NCI-H1417 (cell line): Measurements from ENCODE around the gene CEP97.
"Not testable (repeated sequence)": the region's sequence is repeated elsewhere in the genome, so short reads cannot be mapped to it uniquely, and the experiment has no call there.

Experiments used
- DNase-seq, 3 experiments: peaks; one replicate each; lab custom pipeline; 2025; lab: John Stamatoyannopoulos, UW

Gene CEP97, protein sequence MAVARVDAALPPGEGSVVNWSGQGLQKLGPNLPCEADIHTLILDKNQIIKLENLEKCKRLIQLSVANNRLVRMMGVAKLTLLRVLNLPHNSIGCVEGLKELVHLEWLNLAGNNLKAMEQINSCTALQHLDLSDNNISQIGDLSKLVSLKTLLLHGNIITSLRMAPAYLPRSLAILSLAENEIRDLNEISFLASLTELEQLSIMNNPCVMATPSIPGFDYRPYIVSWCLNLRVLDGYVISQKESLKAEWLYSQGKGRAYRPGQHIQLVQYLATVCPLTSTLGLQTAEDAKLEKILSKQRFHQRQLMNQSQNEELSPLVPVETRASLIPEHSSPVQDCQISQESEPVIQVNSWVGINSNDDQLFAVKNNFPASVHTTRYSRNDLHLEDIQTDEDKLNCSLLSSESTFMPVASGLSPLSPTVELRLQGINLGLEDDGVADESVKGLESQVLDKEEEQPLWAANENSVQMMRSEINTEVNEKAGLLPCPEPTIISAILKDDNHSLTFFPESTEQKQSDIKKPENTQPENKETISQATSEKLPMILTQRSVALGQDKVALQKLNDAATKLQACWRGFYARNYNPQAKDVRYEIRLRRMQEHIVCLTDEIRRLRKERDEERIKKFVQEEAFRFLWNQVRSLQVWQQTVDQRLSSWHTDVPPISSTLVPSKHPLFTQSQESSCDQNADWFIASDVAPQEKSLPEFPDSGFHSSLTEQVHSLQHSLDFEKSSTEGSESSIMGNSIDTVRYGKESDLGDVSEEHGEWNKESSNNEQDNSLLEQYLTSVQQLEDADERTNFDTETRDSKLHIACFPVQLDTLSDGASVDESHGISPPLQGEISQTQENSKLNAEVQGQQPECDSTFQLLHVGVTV

GRCh38 chr3:101724329-101725193 lies at the start of gene CEP97:
Gene CEP97 (plus strand): TSS chr3:101724614. CDS start chr3:101724677, 63 bp downstream.
- DNase-seq: peak; percentile 86 to 98 (median 98)

DNA sequence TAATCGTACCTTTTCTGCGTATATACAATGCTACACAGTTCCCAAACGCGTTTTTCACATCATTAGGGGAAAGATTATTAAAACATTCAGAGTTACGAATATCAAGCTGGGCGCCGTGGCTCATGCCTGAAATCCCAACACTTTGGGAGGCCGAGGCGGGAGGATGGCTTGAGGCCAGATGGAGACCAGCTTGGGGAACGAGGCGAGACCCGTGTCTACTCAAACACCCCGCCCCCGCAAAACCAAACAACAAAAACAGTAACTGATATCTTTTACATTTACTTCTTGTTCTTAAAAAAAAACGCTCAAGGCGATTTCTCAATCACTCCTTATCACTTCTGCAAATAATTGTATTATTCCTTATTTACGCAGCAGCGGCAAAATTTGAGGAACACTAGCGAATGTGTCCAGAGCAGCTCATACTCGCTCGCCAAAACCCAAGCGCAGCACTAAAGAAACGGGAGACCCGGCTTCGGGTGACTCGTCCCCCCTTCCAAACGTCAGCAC lies 48.7 kb upstream of the CEP97 start:
- DNase-seq: no peak

- DNase-seq: no peak
Observed at GRCh38 chr3:101676216-101676764, 48.1 kb upstream of the CEP97 start.

- DNase-seq: no peak
Observed at GRCh38 chr3:101676765-101677435, 47.5 kb upstream of the CEP97 start, which contains the start of gene ZBTB11. Gene ZBTB11 (minus strand): TSS chr3:101677132. CDS start chr3:101676914, 218 bp downstream.

DNA sequence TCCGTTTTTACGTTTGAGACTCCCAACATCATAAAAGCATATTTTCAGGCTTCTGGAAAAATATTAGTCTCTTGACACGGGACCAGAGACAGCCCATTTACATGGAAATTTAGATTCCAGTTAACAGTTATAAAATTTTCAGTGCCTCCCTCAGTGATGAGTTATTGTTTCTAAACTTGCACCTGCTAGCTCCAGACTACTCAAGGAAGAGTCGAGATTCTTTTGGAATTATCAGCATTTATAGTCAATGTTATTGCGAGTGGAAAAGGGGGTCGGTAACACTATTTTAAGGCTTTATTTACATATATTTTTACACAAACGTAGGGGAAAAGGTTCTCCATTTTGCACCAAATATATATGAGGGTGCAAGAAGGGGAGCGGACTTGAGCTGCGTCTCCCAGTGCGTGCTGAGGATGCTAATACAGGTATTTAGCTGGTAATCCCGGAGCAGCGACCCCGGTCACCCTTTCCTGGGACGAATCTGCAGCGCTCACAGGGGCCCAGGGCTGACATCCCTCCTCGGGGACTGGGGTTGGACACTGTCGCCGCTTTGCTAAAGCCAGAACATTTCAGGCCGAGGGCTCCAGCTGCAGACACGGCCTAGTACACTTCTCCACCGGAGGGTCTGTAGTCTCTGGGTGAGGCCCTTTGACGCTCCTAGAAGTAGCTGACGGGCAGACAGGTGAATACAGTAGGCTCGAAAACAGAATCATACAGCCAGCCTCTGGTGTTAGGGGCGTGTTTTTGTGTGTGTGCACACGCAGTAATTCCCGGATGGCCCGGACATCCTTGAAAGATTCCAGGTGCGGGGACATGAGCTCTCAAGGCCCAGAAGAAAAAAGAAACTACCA lies 46.8 kb upstream of the CEP97 start:
- DNase-seq: no peak

- not testable (repeated sequence) for DNase-seq
Observed at GRCh38 chr3:101678837-101679236, 45.6 kb upstream of the CEP97 start.

GRCh38 chr3:101680466-101680865 lies 43.9 kb upstream of the CEP97 start:
- no peak for DNase-seq

DNA sequence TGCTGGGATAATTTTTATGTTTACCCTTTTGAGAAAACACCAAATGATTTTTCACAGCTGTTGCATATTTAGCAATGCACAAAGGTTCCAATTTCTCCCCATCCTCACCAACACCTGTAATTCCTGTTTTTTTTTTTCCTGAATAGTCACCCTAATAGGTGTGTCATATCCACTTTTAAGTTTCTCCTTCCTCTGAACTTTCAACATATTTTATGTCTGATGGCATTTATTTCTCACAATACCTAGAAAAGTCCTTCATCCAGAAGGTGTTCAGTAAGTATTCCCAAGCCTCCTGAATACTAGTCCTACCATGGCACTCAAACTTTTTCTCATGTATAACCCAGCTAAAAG lies 39.4 kb upstream of the CEP97 start:
- DNase-seq: no peak

- DNase-seq: no peak
Observed at GRCh38 chr3:101685870-101686307, 38.5 kb upstream of the CEP97 start.

DNA sequence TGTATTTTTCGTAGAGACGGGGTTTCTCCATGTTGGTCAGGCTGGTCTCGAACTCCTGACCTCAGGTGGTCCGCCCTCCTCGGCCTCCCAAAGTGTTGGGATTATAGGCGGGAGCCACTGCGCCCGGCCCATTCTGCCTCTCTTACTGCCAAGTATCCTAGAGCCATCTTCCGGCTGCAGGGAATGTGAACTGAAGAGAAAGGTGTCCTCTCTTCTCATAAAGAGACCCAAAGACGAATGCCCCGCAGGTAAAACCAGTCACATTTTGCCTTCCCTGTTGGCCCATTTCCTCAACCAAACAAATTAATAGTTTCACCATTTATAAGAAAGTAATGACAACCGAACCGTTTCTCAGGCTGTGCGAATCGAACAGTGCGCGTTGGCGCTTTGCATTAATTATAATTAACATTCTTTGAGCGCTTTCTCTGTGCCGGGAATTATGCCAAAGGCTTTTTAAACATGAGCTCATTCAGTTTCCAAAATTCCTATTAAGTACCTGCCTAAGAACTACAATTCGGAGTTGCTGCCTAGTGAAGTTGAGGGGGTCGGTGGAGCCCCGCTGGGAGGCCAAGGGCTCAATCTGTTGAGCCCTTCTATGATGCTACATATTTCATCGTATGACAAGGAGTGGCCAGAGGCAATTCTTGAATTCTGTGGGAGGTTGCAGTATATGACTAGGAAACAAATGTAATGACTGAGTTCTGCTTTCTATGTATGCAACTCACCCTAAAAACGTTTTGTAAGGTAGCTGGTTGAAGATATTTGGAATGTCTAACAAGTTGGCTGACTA lies 37.1 kb upstream of the CEP97 start:
- no peak for DNase-seq

GRCh38 chr3:101689286-101689685 lies 35.1 kb upstream of the CEP97 start:
- DNase-seq: no peak

- no peak for DNase-seq
Observed at GRCh38 chr3:101690972-101691371, 33.4 kb upstream of the CEP97 start.

DNA sequence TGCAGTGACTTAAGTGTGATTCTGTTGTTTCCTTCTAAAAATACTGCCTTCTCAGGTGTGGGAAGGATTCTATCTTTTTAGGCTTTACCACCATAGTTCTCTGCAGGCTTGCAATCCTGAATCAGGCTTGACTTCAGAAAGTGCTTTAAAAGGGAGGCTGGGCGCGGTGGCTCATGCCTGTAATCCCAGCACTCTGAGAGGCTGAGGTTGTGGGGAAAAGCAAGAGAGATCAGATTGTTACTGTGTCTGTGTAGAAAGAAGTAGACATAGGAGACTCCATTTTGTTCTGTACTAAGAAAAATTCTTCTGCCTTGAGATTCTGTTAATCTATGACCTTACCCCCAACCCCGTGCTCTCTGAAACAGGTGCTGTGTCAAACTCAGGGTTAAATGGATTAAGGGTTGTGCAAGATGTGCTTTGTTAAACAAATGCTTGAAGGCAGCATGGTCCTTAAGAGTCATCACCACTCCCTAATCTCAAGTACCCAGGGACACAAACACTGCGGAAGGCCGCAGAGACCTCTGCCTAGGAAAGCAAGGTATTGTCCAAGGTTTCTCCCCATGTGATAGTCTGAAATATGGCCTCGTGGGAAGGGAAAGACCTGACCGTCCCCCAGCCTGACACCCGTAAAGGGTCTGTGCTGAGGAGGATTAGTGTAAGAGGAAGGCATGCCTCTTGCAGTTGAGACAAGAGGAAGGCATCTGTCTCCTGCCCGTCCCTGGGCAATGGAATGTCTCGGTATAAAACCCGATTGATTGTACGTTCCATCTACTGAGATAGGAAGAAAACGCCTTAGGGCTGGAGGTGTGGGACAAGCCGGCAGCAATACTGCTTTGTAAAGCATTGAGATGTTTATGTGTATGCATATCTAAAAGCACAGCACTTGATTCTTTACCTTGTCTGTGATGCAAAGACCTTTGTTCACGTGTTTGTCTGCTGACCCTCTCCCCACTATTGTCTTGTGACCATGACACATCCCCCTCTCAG lies 32.4 kb upstream of the CEP97 start:
- DNase-seq: not testable (repeated sequence)

- not testable (repeated sequence) for DNase-seq
Observed at GRCh38 chr3:101693540-101693939, 30.9 kb upstream of the CEP97 start.

GRCh38 chr3:101694836-101695235 lies 29.6 kb upstream of the CEP97 start:
- not testable (repeated sequence) for DNase-seq

DNA sequence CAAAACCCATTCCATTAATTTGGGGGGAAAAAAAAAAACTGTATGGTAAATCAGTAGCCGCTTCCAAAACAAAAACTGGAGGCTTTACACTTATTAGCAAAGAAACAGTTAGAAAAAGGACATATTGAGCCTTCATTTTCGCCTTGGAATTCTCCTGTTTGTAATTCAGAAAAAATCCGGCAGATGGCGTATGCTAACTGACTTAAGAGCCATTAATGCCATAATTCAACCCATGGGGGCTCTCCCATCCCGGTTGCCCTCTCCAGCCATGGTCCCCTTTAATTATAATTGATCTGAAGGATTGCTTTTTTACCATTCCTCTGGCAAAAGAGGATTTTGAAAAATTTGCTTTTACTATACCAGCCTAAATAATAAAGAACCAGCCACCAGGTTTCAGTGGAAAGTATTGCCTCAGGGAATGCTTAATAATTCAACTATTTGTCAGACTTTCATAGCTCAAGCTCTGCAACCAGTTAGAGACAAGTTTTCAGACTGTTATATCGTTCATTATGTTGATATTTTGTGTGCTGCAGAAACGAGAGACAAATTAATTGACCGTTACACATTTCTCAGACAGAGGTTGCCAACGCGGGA lies 28.5 kb upstream of the CEP97 start:
- DNase-seq: no peak
